Spinal cord (tissue), 10 donors: ENCODE results near the gene EIF4E1B. TPM values are rescaled to one million over a fixed set of nuclear protein-coding genes. Genes with fewer than 3 reads are reported as not detected.
"Not testable (repeated sequence)": the region's sequence is repeated elsewhere in the genome, so short reads cannot be mapped to it uniquely, and the experiment has no call there.

Experiments used
- DNase-seq, 6 donors: peaks; one replicate each; pipeline versions ENCODE4 v3.0.0 to v3.0.0-alpha.2; 2013 to 2015; ENCODE audit warnings: low spot score in 6 of 6, low read depth in 4 of 6
- H3K27ac ChIP-seq: one replicate; pipeline ENCODE4 v1.5.1; 2013; ENCODE audit warnings: low read depth, low read length, control low read depth
- H3K27me3 ChIP-seq: one replicate; pipeline ENCODE4 v1.6.1; 2013; ENCODE audit warnings: low read length; ENCODE audit not compliant: control insufficient read depth, insufficient read depth
- H3K36me3 ChIP-seq: one replicate; pipeline ENCODE4 v1.6.1; 2013; ENCODE audit warnings: low read length; ENCODE audit not compliant: control insufficient read depth, insufficient read depth
- H3K4me1 ChIP-seq: one replicate; pipeline ENCODE4 v1.6.1; 2013; ENCODE audit warnings: low read length; ENCODE audit not compliant: control insufficient read depth, insufficient read depth
- H3K4me3 ChIP-seq: one replicate; pipeline ENCODE4 v1.5.1; 2013; ENCODE audit warnings: low read depth, low read length, control low read depth
- H3K9me3 ChIP-seq: one replicate; pipeline ENCODE4 v1.6.1; 2013; ENCODE audit warnings: low read length; ENCODE audit not compliant: control insufficient read depth, insufficient read depth
- WGBS: methylation state at CpG from one replicate; pipeline ENCODE4 v1.1.5; 2013; ENCODE audit warnings: missing lambda C conversion rate; ENCODE audit not compliant: insufficient coverage; 5-methylcytosine and 5-hydroxymethylcytosine counted together
- long read RNA-seq, 4 donors: transcript quantifications; one replicate each; lab custom pipeline, GENCODE V29; 2026
- polyA plus RNA-seq, 2 donors: library from polyadenylated mRNA; unstranded; fragments of 120-200 nt; gene quantifications; one replicate each; pipeline ENCODE4 v1.2.1, GENCODE V29; 2013; ENCODE audit not compliant: insufficient read length in 2 of 2
- total RNA-seq, 2 donors: library from RNA; depleted of rRNA in 1 of 2; stranded (reverse); fragments of 120-200 nt in 1 of 2; fragments of >200 nt in 1 of 2; gene quantifications; one replicate each; pipeline versions ENCODE4 v1.2.3 to v1.2.4, GENCODE V29; 2013 to 2014
- donor health status: healthy.

The EIF4E1B gene
- total RNA-seq = 1 to 10 TPM in 1 of 2 donors, under 1 TPM in 1; 0.44 to 1.2 TPM
- polyA plus RNA-seq = 1 to 10 TPM; 1.9 to 4.0 TPM
- long read RNA-seq, donor 1 = 0 reads
- long read RNA-seq, donor 2 = 0 reads
- long read RNA-seq, donor 3 = 0 reads
- long read RNA-seq, donor 4 = 0 reads

- peaks cover 18% of the 10 kb centered on the region for H3K4me1 ChIP-seq
- peaks cover 69% of the 10 kb centered on the region for H3K27me3 ChIP-seq
- H3K27ac ChIP-seq = no peak within 1 kb of the TSS
- WGBS = under 1% methylated on average over 93 of the region's 94 CpGs
- H3K4me3 ChIP-seq = peak within 1 kb of the TSS; percentile 44
- peaks cover 7% of the 10 kb centered on the region for H3K36me3 ChIP-seq
- DNase-seq = peak in 2 of 6 donors; percentile 80 to 85
- H3K9me3 ChIP-seq = no peaks in the 10 kb centered on the region
Observed at GRCh38 chr5:176629853-176630680, at the start of gene EIF4E1B, which contains the start of gene SNCB. TSS of gene EIF4E1B (plus strand) at chr5:176630675. CDS start at chr5:176642788, 12,113 bp downstream. TSS of gene SNCB (minus strand) at chr5:176630534. CDS start at chr5:176629654, 880 bp downstream.

DNA sequence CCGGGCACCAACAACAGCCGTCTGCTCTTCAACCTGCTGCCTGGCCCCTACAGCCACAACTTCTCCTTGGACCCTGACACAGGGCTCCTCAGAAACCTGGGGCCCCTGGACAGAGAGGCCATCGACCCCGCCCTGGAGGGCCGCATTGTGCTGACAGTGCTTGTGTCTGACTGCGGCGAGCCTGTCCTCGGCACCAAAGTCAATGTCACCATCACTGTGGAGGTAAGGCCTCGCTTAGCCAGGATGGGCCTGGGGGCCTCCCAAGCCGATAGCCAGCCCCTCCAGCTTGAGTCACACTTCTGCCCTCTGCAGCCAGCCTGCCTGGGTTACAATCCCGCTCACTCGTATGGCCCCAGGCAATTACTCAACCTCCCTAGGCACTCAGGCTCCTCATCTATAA is 49.1 kb upstream of the EIF4E1B start:
- H3K27ac ChIP-seq = no peak overlapping the region
- no peak overlapping the region for H3K4me3 ChIP-seq
- H3K36me3 ChIP-seq = peaks cover 8% of the 10 kb centered on the region
- no peak for DNase-seq
- peaks cover 17% of the 10 kb centered on the region for H3K4me1 ChIP-seq
- peaks cover 3% of the 10 kb centered on the region for H3K9me3 ChIP-seq
- no peaks in the 10 kb centered on the region for H3K27me3 ChIP-seq
- 87% methylated on average over 10 of the region's 12 CpGs for WGBS

- Histone ChIP-seq H3K4me1 (peaks cover 9% of the 10 kb centered on the region), H3K27ac (no peak overlapping the region), H3K9me3 (peaks cover 3% of the 10 kb centered on the region), H3K4me3 (no peak overlapping the region), H3K36me3 (peaks cover 7% of the 10 kb centered on the region), H3K27me3 (no peaks in the 10 kb centered on the region)
- 93% methylated on average over 3 of the region's 4 CpGs for WGBS
- DNase-seq = no peak
Observed at GRCh38 chr5:176583076-176583475, 47.4 kb upstream of the EIF4E1B start.

GRCh38 chr5:176587398-176587797 is 43.1 kb upstream of the EIF4E1B start:
- Histone ChIP-seq H3K9me3 (peaks cover 3% of the 10 kb centered on the region), H3K4me1 (no peaks in the 10 kb centered on the region), H3K27ac (no peak overlapping the region), H3K27me3 (no peaks in the 10 kb centered on the region), H3K4me3 (no peak overlapping the region), H3K36me3 (peaks cover 44% of the 10 kb centered on the region)
- no peak for DNase-seq
- 97% methylated on average over 3 of the region's 7 CpGs for WGBS

GRCh38 chr5:176588297-176588696 is 42.2 kb upstream of the EIF4E1B start:
- Histone ChIP-seq H3K4me1 (no peaks in the 10 kb centered on the region), H3K9me3 (peaks cover 3% of the 10 kb centered on the region), H3K36me3 (peaks cover 48% of the 10 kb centered on the region), H3K27ac (no peak overlapping the region), H3K27me3 (no peaks in the 10 kb centered on the region), H3K4me3 (no peak overlapping the region)
- no peak for DNase-seq

DNA sequence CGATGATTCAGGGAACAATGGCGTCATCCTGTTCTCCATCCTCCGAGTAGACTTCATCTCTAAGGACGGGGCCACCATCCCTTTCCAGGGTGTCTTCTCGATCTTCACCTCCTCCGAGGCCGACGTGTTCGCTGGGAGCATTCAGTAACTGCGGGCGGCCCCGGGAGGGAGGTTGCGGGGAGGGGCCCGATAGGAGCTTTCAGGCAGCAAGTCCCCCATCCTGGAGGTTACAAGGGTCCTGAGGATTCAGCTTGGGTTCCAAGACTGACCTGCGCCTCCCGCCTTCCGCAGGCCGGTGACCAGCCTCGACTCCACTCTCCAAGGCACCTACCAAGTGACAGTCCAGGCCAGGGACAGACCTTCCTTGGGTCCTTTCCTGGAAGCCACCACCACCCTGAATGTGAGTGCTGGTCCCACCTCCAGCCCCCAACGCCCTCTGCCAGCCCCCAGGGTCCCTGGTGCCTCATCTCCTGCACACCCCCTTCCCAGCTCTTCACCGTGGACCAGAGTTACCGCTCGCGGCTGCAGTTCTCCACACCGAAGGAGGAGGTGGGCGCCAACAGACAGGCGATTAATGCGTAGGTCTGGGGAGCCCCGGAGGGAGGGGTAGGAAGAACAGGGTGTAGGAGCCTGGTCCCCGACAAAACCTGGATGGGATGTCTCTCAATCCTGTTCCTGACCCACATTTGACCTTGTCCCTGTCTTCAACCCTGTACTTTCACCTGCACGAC is 41.3 kb upstream of the EIF4E1B start:
- H3K27me3 ChIP-seq = no peaks in the 10 kb centered on the region
- H3K4me3 ChIP-seq = no peak overlapping the region
- no peak overlapping the region for H3K27ac ChIP-seq
- H3K36me3 ChIP-seq = peaks cover 57% of the 10 kb centered on the region
- 87% methylated on average over 20 of the region's 31 CpGs for WGBS
- DNase-seq = no peak
- H3K4me1 ChIP-seq = no peaks in the 10 kb centered on the region
- H3K9me3 ChIP-seq = peaks cover 3% of the 10 kb centered on the region

DNA sequence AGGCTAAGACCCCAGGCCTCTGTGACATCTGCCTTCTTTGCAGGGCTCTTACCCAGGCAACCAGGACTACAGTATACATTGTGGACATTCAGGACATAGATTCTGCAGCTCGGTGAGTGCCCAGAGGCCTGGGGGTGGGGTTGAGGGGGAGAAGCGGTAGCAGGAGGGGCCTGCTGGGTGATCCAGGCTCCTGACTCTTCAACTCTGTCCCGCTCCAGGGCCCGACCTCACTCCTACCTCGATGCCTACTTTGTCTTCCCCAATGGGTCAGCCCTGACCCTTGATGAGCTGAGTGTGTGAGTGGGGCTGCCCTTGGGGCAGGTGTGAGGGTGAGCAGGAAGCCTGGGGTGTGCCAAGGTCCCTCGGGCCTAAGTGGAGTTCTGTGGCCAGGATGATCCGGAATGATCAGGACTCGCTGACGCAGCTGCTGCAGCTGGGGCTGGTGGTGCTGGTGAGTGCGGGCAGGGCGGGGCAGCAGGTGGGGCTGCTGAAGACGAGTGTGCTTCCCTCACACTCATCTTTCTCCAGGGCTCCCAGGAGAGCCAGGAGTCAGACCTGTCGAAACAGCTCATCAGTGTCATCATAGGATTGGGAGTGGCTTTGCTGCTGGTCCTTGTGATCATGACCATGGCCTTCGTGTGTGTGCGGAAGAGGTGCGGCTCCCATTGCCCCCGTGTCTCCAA is 40.3 kb upstream of the EIF4E1B start:
- Histone ChIP-seq H3K27ac (no peak overlapping the region), H3K9me3 (peaks cover 1% of the 10 kb centered on the region), H3K36me3 (peaks cover 62% of the 10 kb centered on the region), H3K4me1 (no peaks in the 10 kb centered on the region), H3K4me3 (no peak overlapping the region), H3K27me3 (no peaks in the 10 kb centered on the region)
- DNase-seq = no peak
- 86% methylated on average over 4 of the region's 17 CpGs for WGBS

GRCh38 chr5:176591667-176592066 is 38.8 kb upstream of the EIF4E1B start:
- not testable (repeated sequence) for H3K4me3 ChIP-seq, H3K27me3 ChIP-seq, DNase-seq, H3K4me1 ChIP-seq, H3K27ac ChIP-seq, H3K9me3 ChIP-seq
- peaks cover 73% of the 10 kb centered on the region for H3K36me3 ChIP-seq
- WGBS = 48% methylated on average over 2 of the region's 2 CpGs

GRCh38 chr5:176592573-176592972 is 37.9 kb upstream of the EIF4E1B start:
- Histone ChIP-seq H3K4me3 (no peak overlapping the region), H3K36me3 (peaks cover 77% of the 10 kb centered on the region), H3K4me1 (no peaks in the 10 kb centered on the region), H3K27me3 (no peaks in the 10 kb centered on the region), H3K27ac (no peak overlapping the region), H3K9me3 (no peaks in the 10 kb centered on the region)
- 100% methylated on average over 1 of the region's 3 CpGs for WGBS
- no peak for DNase-seq
